Stimulated activated CD8-positive, alpha-beta memory T cell treated with anti-CD3 and anti-CD28 coated beads, Interleukin-12 subunit alpha, Interleukin-12 subunit beta, amount 100 ng/mL, for 24 hours (primary cell): ENCODE data around the gene PRPF19.

ENCODE experiments used
- DNase-seq: peaks from one replicate; pipeline ENCODE4 v3.0.0-alpha.2; 2020; ENCODE audit errors: extremely low read depth

PRPF19 gene

GRCh38 chr11:60937811-60938210 is 31.4 kb upstream of the PRPF19 start:
- no peak for DNase-seq

- no peak for DNase-seq
Observed at GRCh38 chr11:60937144-60937527, 30.8 kb upstream of the PRPF19 start.

- DNase-seq: no peak
Observed at GRCh38 chr11:60936467-60937143, 30.2 kb upstream of the PRPF19 start.

GRCh38 chr11:60935676-60936442 is 29.5 kb upstream of the PRPF19 start:
- no peak for DNase-seq

GRCh38 chr11:60934790-60935605 is 28.6 kb upstream of the PRPF19 start:
- DNase-seq: no peak

- DNase-seq: no peak
Observed at GRCh38 chr11:60934124-60934789, 27.9 kb upstream of the PRPF19 start.

GRCh38 chr11:60933416-60934123 is 27.2 kb upstream of the PRPF19 start:
- no peak for DNase-seq

GRCh38 chr11:60932605-60933356 is 26.4 kb upstream of the PRPF19 start:
- no peak for DNase-seq

GRCh38 chr11:60931917-60932316 is 25.5 kb upstream of the PRPF19 start:
- no peak for DNase-seq

- DNase-seq: no peak
Observed at GRCh38 chr11:60930394-60930793, 24.0 kb upstream of the PRPF19 start.

- no peak for DNase-seq
Observed at GRCh38 chr11:60929764-60930163, 23.4 kb upstream of the PRPF19 start.

GRCh38 chr11:60928563-60929001 is 22.2 kb upstream of the PRPF19 start:
- DNase-seq: no peak

GRCh38 chr11:60927600-60927999 is 21.2 kb upstream of the PRPF19 start:
- no peak for DNase-seq

- DNase-seq: no peak
Observed at GRCh38 chr11:60927061-60927592, 20.7 kb upstream of the PRPF19 start.

GRCh38 chr11:60926500-60926899 is 20.1 kb upstream of the PRPF19 start:
- no peak for DNase-seq

- DNase-seq: no peak
Observed at GRCh38 chr11:60925868-60926267, 19.5 kb upstream of the PRPF19 start.

GRCh38 chr11:60924906-60925853 is 18.8 kb upstream of the PRPF19 start:
- DNase-seq: no peak

GRCh38 chr11:60924110-60924905 is 17.9 kb upstream of the PRPF19 start, which contains the start of gene TMEM132A:
Gene TMEM132A, plus strand, starts transcription at chr11:60924460. Its CDS starts 174 bp downstream, at chr11:60924634.
- no peak for DNase-seq
